ENCODE measurements around the gene SF3B6.
"Not testable (repeated sequence)": the region's sequence is repeated elsewhere in the genome, so short reads cannot be mapped to it uniquely, and the experiment has no call there.

The SF3B6 gene

GRCh38 chr2:24093270-24093669 is 17.1 kb upstream of the SF3B6 start:
- not testable (repeated sequence) for DNase-seq (ENCODE audit: low read depth in 2 of 2)

GRCh38 chr2:24088821-24089359 is 12.8 kb upstream of the SF3B6 start:
- no peak for DNase-seq (ENCODE audit: low read depth in 2 of 2)

GRCh38 chr2:24087032-24087431 is 10.9 kb upstream of the SF3B6 start:
- DNase-seq (ENCODE audit: low read depth in 2 of 2) = no peak

GRCh38 chr2:24086241-24086640 is 10.1 kb upstream of the SF3B6 start:
- DNase-seq (ENCODE audit: low read depth in 2 of 2) = no peak

- no peak for DNase-seq (ENCODE audit: low read depth in 2 of 2)
Measured at GRCh38 chr2:24085200-24085489, 9.0 kb upstream of the SF3B6 start.

- DNase-seq (ENCODE audit: low read depth in 2 of 2) = peak; percentile 77 to 84
Measured at GRCh38 chr2:24084386-24085199, 8.5 kb upstream of the SF3B6 start, which contains the start of gene TP53I3. Gene TP53I3, minus strand, starts transcription at chr2:24084834. Its CDS starts 508 bp downstream, at chr2:24084326.

GRCh38 chr2:24083567-24084385 is 7.7 kb upstream of the SF3B6 start:
- no peak for DNase-seq (ENCODE audit: low read depth in 2 of 2)

- DNase-seq (ENCODE audit: low read depth in 2 of 2) = no peak
Measured at GRCh38 chr2:24082787-24083566, 6.9 kb upstream of the SF3B6 start.

- no peak for DNase-seq (ENCODE audit: low read depth in 2 of 2)
Measured at GRCh38 chr2:24080701-24081100, 4.6 kb upstream of the SF3B6 start.

GRCh38 chr2:24077879-24078278 is 1.8 kb upstream of the SF3B6 start:
- DNase-seq (ENCODE audit: low read depth in 2 of 2) = no peak

- no peak for DNase-seq (ENCODE audit: low read depth in 2 of 2)
Measured at GRCh38 chr2:24077535-24077877, 1.4 kb upstream of the SF3B6 start.

- peak in 1 of 2 donors; percentile 1 for DNase-seq (ENCODE audit: low read depth in 2 of 2)
Measured at GRCh38 chr2:24076849-24077534, 866 bp upstream of the SF3B6 start.

- DNase-seq (ENCODE audit: low read depth in 2 of 2) = no peak
Measured at GRCh38 chr2:24075259-24075658, 867 bp downstream of the SF3B6 start.

- no peak for DNase-seq (ENCODE audit: low read depth in 2 of 2)
Measured at GRCh38 chr2:24073816-24074215, 2.3 kb downstream of the SF3B6 start.

- DNase-seq (ENCODE audit: low read depth in 2 of 2) = no peak
Measured at GRCh38 chr2:24072259-24072658, 3.9 kb downstream of the SF3B6 start.

- DNase-seq (ENCODE audit: low read depth in 2 of 2) = no peak
Measured at GRCh38 chr2:24065341-24065740, 10.8 kb downstream of the SF3B6 start.

GRCh38 chr2:24058564-24059271 is 17.4 kb downstream of the SF3B6 start:
- no peak for DNase-seq (ENCODE audit: low read depth in 2 of 2)

- no peak for DNase-seq (ENCODE audit: low read depth in 2 of 2)
Measured at GRCh38 chr2:24055750-24056149, 20.4 kb downstream of the SF3B6 start.

- no peak for DNase-seq (ENCODE audit: low read depth in 2 of 2)
Measured at GRCh38 chr2:24054366-24055010, 21.6 kb downstream of the SF3B6 start.

- no peak for DNase-seq (ENCODE audit: low read depth in 2 of 2)
Measured at GRCh38 chr2:24052951-24053350, 23.2 kb downstream of the SF3B6 start.
